K562 (cell line): ENCODE measurements around the gene PLA2G4C. TPM values are rescaled to one million over a fixed set of nuclear protein-coding genes. Genes with fewer than 3 reads are reported as not detected.

Experiments used
- ATAC-seq: fragments of 200-7000 bp; cut with Tn5 transposase; 3 replicates; pipeline ENCODE4 v1.9.1; 2020; ENCODE audit warnings: moderate library complexity
- BruUV-seq: library from RNA; stranded (reverse); fragments of 400-500 nt; replicated peaks from 2 replicates; lab custom pipeline; 2021; lab: Mats Ljungman, UMichigan
- CTCF ChIA-PET: fragments of 300-600 bp; formaldehyde crosslinking; extraction: SDS; loops from one replicate; lab custom pipeline; 2021; ENCODE audit warnings: low intra/inter-chr PET ratio; lab: Yijun Ruan, JAX
- POLR2A ChIA-PET: fragments of 300-600, 350-650 bp; sonication (Branson Sonifier 250); formaldehyde crosslinking; extraction: SDS; loops from one replicate; lab custom pipeline; 2021; ENCODE audit warnings: antibody characterized with exemption, inconsistent platforms; lab: Yijun Ruan, JAX
- DNase-seq, 4 experiments: peaks; one replicate each; pipeline versions ENCODE4 v3.0.0 to v3.0.0-alpha.2; 2011 to 2018; ENCODE audit warnings: low spot score in 3 of 4, mixed read lengths in 3 of 4; ENCODE audit errors: extremely low read depth in 1 of 4
- FAIRE-seq: peaks from 2 replicates; lab custom pipeline; 2011; peaks lifted over from hg19 to GRCh38; lab: Jason Lieb, UNC
- H2AFZ ChIP-seq: 2 replicates; pipeline ENCODE4 v1.6.0; 2011; ENCODE audit warnings: low read depth, low read length, control low read depth, inconsistent platforms
- H3K27ac ChIP-seq: fragments of 200-600 bp; 3 replicates; pipeline ENCODE4 v1.8.0; 2011; ENCODE audit warnings: low read depth, mild to moderate bottlenecking, control low read depth, inconsistent platforms, low read length, moderate library complexity, mixed read lengths; ENCODE audit errors: extremely low read depth
- H3K27me3 ChIP-seq, 2 experiments: fragments of 300-600 bp in 1 of 2; 2 replicates in 1 of 2; 3 replicates in 1 of 2; pipeline versions ENCODE4 v1.6.0 to v1.8.0; 2011; ENCODE audit warnings: inconsistent platforms in 2 of 2, low read length in 2 of 2, mild to moderate bottlenecking in 1 of 2, mixed read lengths in 1 of 2, moderate library complexity in 1 of 2; ENCODE audit not compliant: control insufficient read depth in 2 of 2, insufficient read depth in 2 of 2
- H3K36me3 ChIP-seq: fragments of 300-600 bp; 3 replicates; pipeline ENCODE4 v1.8.0; 2011; ENCODE audit warnings: mild to moderate bottlenecking, low read length, inconsistent platforms; ENCODE audit not compliant: control insufficient read depth, insufficient read depth
- H3K4me1 ChIP-seq, 2 experiments: fragments of 200-600 bp in 1 of 2; replicated peaks in 1 of 2; 2 replicates in 1 of 2; 3 replicates in 1 of 2; pipeline versions ENCODE4 v1.5.1 to v1.8.0; 2011; ENCODE audit warnings: inconsistent platforms in 2 of 2, low read length in 2 of 2, mild to moderate bottlenecking in 1 of 2, mixed read lengths in 1 of 2, moderate library complexity in 1 of 2; ENCODE audit not compliant: control insufficient read depth in 2 of 2, insufficient read depth in 2 of 2
- H3K4me2 ChIP-seq: 2 replicates; pipeline ENCODE4 v1.6.1; 2011; ENCODE audit warnings: low read length, control low read depth, inconsistent platforms, mixed read lengths; ENCODE audit not compliant: insufficient read depth
- H3K4me3 ChIP-seq: fragments of 200-600 bp; sonication (generic), shearing (Covaris generic); 2 replicates; pipeline ENCODE4 v1.5.1; 2016; ENCODE audit warnings: control low read depth, inconsistent platforms
- H3K79me2 ChIP-seq: fragments of 200-600 bp; 3 replicates; pipeline ENCODE4 v1.8.0; 2011; ENCODE audit warnings: low read length, inconsistent platforms; ENCODE audit not compliant: control insufficient read depth, insufficient read depth
- H3K9ac ChIP-seq, 2 experiments: 2 replicates each; pipeline versions ENCODE4 v1.6.0 to v1.6.1; 2011; ENCODE audit warnings: low read depth in 2 of 2, low read length in 2 of 2, control low read depth in 1 of 2, inconsistent platforms in 1 of 2, mild to moderate bottlenecking in 1 of 2, mixed read lengths in 1 of 2; ENCODE audit not compliant: insufficient read depth in 1 of 2
- H3K9me1 ChIP-seq: one replicate; pipeline ENCODE4 v1.6.0; 2011; ENCODE audit warnings: inconsistent platforms, mild to moderate bottlenecking, low read length, moderate library complexity; ENCODE audit not compliant: control insufficient read depth, insufficient read depth
- H3K9me3 ChIP-seq: replicated peaks from 2 replicates; pipeline ENCODE4 v1.5.1; 2011; ENCODE audit warnings: low read depth, low read length, inconsistent platforms; ENCODE audit not compliant: control insufficient read depth, insufficient read depth
- H4K20me1 ChIP-seq: replicated peaks from 2 replicates; pipeline ENCODE4 v1.6.1; 2011; ENCODE audit warnings: low read length, inconsistent platforms, mixed read lengths; ENCODE audit not compliant: control insufficient read depth, insufficient read depth
- CBX8 ChIP-seq: fragments of 200-600 bp; sonication (generic); IDR thresholded peaks from 2 replicates; pipeline ENCODE4 v1.6.1; 2012; ENCODE audit warnings: borderline replicate concordance, mixed run types, low read depth, mild to moderate bottlenecking, moderate library complexity, mixed read lengths, low read length, control low read depth, inconsistent platforms; ENCODE audit not compliant: poor library complexity, severe bottlenecking; ENCODE audit errors: extremely low read depth
- IFI16 ChIP-seq: fragments of 250-450 bp; sonication (Bioruptor Pico); IDR thresholded peaks from 2 replicates; pipeline ENCODE4 v2.1.2; 2022; ENCODE audit warnings: mild to moderate bottlenecking, inconsistent platforms
- MEF2D ChIP-seq: conservative IDR thresholded peaks from 2 replicates; pipeline ENCODE4 v1.6.1; 2016; ENCODE audit warnings: low read depth, missing genetic modification characterization, missing compliant biosample characterization
- NCOA4 ChIP-seq: fragments of 450-650 bp; IDR thresholded peaks from 2 replicates; pipeline ENCODE4 v1.6.1; 2018; ENCODE audit warnings: mild to moderate bottlenecking; ENCODE audit not compliant: partially characterized antibody
- PKNOX1 ChIP-seq: fragments of 450-650 bp; IDR thresholded peaks from 2 replicates; pipeline ENCODE4 v1.6.1; 2016
- RNF219 ChIP-seq: fragments of 250-450 bp; sonication (Bioruptor Pico); IDR thresholded peaks from 2 replicates; pipeline ENCODE4 v1.5.0; 2022; ENCODE audit warnings: mild to moderate bottlenecking
- SP2 ChIP-seq: IDR thresholded peaks from 2 replicates; pipeline ENCODE4 v1.6.1; 2011; ENCODE audit warnings: mild to moderate bottlenecking, low read depth, low read length, moderate library complexity; ENCODE audit not compliant: poor library complexity, severe bottlenecking; ENCODE audit errors: extremely low read depth
- WGBS: fragments of 100-300 bp; shearing (Covaris generic); methylation state at CpG from one replicate; pipeline ENCODE4 v1.1.6; 2016; ENCODE audit warnings: low coverage, mixed read lengths; ENCODE audit not compliant: insufficient coverage; ENCODE audit errors: missing lambda C conversion rate; 5-methylcytosine and 5-hydroxymethylcytosine counted together
- in situ Hi-C: fragments of 300-500 bp; cut with MboI; formaldehyde crosslinking; loops from 4 replicates; pipeline ENCODE4 v1.15.0; 2018; ENCODE audit warnings: inconsistent platforms, mixed read lengths
- intact Hi-C: fragments of 100-400 bp; cut with micrococcal nuclease; formaldehyde crosslinking; loops from 2 replicates; pipeline ENCODE4 v1.14.2; 2022
- polyA plus RNA-seq, 8 experiments: library from polyadenylated mRNA; depleted of rRNA in 4 of 8; stranded (reverse) in 5 of 8; unstranded in 3 of 8; fragments of >200 nt; fragmentation: Nextera tagmentation in 2 of 8; fragmentation: Illumina TruSeq in 1 of 8; extraction: Ambion mirVana in 2 of 8; extraction: Trizol in 1 of 8; gene quantifications; 2 replicates each; pipeline versions ENCODE4 v1.2.1 to v1.2.3, GENCODE V29; 2011 to 2014; ENCODE audit warnings: inconsistent platforms in 1 of 8, missing spikeins in 1 of 8
- total RNA-seq, 7 experiments: library from RNA; depleted of rRNA in 6 of 7; stranded (reverse); fragments of >200 nt in 6 of 7; fragmentation: Illumina TruSeq in 2 of 7; extraction: Trizol in 2 of 7; gene quantifications; 2 replicates each; pipeline versions ENCODE4 v1.2.1 to v1.2.3, GENCODE V29; 2011 to 2021; ENCODE audit warnings: low replicate concordance in 1 of 7
- TF ChIP-seq, protein P1 (sequence below), 2 experiments: fragments of 150-350 bp in 1 of 2; IDR thresholded peaks; 2 replicates each; pipeline ENCODE4 v1.6.1; 2012 to 2016; ENCODE audit warnings: low read depth in 2 of 2, low read length in 2 of 2, mild to moderate bottlenecking in 1 of 2, moderate library complexity in 1 of 2

The PLA2G4C gene
- total and polyA plus RNA-seq, 9 of the 15 experiments (the other 6 are each of a cell fraction or from before 2014, with no cell fraction given) = 0.27 to 0.35 (median 0.35) TPM; not detected in 6

GRCh38 chr19:48147597-48148175 lies 37.1 kb upstream of the PLA2G4C start:
- DNase-seq (no peak), FAIRE-seq (no peak), ATAC-seq (no peak)
- intact Hi-C loops = no loop called here
- Histone ChIP-seq H2AFZ (no peak overlapping the region), H3K4me3 (no peak overlapping the region), H3K9me3 (no peaks in the 10 kb centered on the region), H4K20me1 (no peaks in the 10 kb centered on the region), H3K27ac (no peak overlapping the region), H3K79me2 (no peaks in the 10 kb centered on the region), H3K36me3 (peaks cover 96% of the 10 kb centered on the region; the same call in 2 of the 3 replicates), H3K4me2 (no peak overlapping the region), H3K4me1 (no peaks in the 10 kb centered on the region), H3K27me3 (no peaks in the 10 kb centered on the region), H3K9me1 (no peaks in the 10 kb centered on the region), H3K9ac (peak overlapping the region in 1 of 2 experiments; percentile 17; a peak in 1 of 4 replicates)
- BruUV-seq = no TSS peak
- WGBS = 95% methylated on average over 4 of the region's 4 CpGs
- POLR2A ChIA-PET = interaction anchor here (0.6 kb wide), 1 partner anchor 10 kb away, joined by 3 read pairs; no protein-coding TSS in a partner anchor
- in situ Hi-C loops = no loop called here
- CTCF ChIA-PET = no interaction called here
- TF ChIP-seq PKNOX1 (no peak), MEF2D (tag) (no peak), SP2 (no peak), CBX8 (no peak), NCOA4 (no peak), RNF219 (CRISPR knock-in tag) (no peak), IFI16 (no peak)
- TF ChIP-seq, protein P1, sequence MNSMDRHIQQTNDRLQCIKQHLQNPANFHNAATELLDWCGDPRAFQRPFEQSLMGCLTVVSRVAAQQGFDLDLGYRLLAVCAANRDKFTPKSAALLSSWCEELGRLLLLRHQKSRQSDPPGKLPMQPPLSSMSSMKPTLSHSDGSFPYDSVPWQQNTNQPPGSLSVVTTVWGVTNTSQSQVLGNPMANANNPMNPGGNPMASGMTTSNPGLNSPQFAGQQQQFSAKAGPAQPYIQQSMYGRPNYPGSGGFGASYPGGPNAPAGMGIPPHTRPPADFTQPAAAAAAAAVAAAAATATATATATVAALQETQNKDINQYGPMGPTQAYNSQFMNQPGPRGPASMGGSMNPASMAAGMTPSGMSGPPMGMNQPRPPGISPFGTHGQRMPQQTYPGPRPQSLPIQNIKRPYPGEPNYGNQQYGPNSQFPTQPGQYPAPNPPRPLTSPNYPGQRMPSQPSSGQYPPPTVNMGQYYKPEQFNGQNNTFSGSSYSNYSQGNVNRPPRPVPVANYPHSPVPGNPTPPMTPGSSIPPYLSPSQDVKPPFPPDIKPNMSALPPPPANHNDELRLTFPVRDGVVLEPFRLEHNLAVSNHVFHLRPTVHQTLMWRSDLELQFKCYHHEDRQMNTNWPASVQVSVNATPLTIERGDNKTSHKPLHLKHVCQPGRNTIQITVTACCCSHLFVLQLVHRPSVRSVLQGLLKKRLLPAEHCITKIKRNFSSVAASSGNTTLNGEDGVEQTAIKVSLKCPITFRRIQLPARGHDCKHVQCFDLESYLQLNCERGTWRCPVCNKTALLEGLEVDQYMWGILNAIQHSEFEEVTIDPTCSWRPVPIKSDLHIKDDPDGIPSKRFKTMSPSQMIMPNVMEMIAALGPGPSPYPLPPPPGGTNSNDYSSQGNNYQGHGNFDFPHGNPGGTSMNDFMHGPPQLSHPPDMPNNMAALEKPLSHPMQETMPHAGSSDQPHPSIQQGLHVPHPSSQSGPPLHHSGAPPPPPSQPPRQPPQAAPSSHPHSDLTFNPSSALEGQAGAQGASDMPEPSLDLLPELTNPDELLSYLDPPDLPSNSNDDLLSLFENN (IDR thresholded peaks at IDR 0.05; ENCODE audit: low read depth in 2 of 2, low read length in 2 of 2) = no peak
- TF ChIP-seq, all 486 proteins: peak for 0
